HT-29 (cell line): ENCODE data around the gene FAM162A. TPM values are rescaled to one million over a fixed set of nuclear protein-coding genes. Genes with fewer than 3 reads are reported as not detected.

Experiments used
- DNase-seq: peaks from one replicate; pipeline ENCODE4 v3.0.0-alpha.2; 2015; ENCODE audit warnings: low spot score
- total RNA-seq: library from RNA; depleted of rRNA; stranded (reverse); fragments of >200 nt; shearing (Covaris generic); gene quantifications from 2 replicates; pipeline ENCODE4 v1.2.3, GENCODE V29; 2014; rRNA removed

Gene FAM162A
- total RNA-seq, result 40.5 and 43.3 TPM in 2 replicates

- peak; percentile 99 for DNase-seq
Observed at GRCh38 chr3:122383771-122384697, at the start of gene FAM162A. Gene FAM162A (plus strand): TSS chr3:122384182. CDS start chr3:122384266, 84 bp downstream.

DNA sequence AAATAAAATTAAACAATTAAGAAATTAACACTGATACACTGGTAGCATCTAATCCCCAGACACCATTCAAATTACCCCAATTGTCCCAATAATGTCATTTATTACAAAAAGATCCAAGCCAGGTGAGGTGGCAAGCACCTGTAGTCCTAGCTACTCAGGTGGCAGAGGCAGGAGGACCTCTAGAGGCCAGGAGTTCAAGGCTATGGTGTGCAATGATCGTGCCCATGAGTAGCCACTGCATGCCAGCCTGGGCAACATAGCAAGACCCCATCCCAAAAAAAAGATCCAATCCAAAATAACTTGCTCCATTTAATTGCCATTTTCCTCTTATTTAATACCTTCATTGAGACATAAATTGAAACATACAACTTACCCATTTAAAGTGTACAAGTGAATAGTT is 41.2 kb upstream of the FAM162A start:
- DNase-seq, result no peak

DNA sequence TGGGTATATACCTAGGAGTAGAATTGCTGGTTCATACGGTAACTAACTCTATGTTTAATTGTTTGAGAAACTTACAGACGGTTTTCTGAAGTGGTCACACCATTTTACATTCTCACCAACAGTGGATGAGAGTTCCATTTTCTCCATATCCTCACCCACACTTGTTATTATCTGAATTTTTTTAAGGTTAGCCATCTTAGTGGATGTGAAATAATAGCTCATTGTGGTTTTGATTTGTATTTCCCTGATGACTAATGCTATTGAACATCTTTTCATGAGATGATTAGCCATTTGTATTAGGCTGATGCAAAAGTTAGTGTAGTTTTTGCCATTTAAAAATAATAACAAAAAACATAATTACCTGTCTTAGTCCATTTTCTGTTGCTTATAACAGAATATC is 40.3 kb upstream of the FAM162A start:
- no peak for DNase-seq

DNA sequence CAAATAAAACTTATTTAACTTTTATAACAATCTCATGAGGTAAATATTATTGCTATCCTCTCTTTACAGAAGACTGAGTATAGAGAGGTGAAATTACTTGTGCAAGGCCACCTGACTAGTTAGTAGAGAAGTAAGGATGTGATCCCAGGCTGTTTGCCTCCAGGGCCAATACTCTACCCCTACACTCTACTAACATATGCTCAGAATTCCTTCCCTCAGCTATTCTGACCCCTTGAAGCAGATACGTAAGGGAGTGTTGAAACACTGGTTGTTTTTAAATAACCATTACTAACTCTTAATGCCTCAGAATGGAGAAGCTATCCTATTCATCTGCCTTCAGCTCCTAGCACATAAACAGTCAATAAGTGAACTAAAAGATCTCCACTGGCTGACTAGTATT is 34.8 kb upstream of the FAM162A start:
- no peak for DNase-seq

GRCh38 chr3:122350814-122351418 is 33.1 kb upstream of the FAM162A start:
- no peak for DNase-seq

GRCh38 chr3:122351612-122352011 is 32.4 kb upstream of the FAM162A start:
- no peak for DNase-seq

- DNase-seq, result no peak
Observed at GRCh38 chr3:122353215-122353614, 30.8 kb upstream of the FAM162A start.

GRCh38 chr3:122353893-122354401 is 30.0 kb upstream of the FAM162A start:
- no peak for DNase-seq

DNA sequence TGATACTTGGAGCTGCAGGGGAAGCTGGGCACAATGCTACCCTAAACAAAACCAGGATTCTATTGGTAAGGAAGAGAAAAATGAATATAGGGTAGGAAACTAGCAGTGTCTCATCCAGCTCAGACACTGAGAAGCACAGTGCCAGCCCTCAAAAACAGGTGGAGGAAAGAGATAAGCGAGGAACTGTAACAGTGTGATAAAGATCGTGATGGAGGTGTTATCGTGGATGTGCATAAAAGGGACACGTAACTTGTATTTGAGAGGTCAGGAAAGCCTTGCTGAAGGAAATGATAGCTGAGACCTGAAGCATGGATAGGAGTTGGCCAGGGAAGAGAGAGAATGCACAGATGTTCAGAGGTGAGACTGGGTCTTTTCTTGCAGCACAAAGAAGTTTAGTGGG is 28.4 kb upstream of the FAM162A start:
- no peak for DNase-seq

- peak; percentile 84 for DNase-seq
Observed at GRCh38 chr3:122356402-122356801, 27.6 kb upstream of the FAM162A start.

DNA sequence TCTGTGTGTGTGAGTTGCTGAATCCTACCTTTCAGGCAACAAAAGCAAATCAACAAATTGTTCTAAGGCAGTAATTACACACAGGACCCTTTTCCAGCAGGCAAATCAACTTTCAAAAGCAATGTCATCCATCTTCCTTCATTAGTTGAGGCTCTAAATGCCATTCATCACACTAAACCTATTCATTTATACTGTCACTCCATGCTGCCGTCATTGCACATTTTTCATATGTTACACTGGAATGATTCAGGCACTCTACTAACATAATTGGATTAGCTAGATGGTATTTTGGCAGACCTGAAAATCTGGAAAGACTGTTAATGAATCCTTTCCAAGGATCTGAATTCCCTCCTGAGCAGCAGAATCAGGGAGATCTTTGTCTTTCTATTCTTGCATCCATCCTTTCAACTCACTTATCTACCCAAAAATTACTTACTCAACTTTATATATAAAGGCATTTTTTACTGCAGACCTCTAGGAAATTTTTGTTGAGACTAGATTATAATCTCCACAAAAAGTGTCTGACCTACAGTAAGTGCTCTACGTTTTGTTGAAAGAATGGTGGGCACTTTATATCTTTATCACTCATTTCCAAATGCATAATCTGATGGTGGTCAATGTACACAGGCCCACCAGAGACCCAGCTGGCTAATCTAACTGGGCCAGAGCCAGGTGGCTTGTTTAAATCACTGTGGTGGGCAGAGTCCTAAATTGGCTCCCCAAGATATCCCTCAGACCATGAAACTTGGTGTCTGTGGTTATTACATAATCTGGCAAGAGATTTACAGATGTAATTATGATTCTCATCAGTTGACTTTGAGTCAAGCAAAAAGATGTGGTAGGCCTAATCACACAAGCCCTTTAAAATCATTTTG is 25.9 kb upstream of the FAM162A start:
- DNase-seq, result no peak

GRCh38 chr3:122358703-122359032 is 25.3 kb upstream of the FAM162A start:
- DNase-seq, result no peak

DNA sequence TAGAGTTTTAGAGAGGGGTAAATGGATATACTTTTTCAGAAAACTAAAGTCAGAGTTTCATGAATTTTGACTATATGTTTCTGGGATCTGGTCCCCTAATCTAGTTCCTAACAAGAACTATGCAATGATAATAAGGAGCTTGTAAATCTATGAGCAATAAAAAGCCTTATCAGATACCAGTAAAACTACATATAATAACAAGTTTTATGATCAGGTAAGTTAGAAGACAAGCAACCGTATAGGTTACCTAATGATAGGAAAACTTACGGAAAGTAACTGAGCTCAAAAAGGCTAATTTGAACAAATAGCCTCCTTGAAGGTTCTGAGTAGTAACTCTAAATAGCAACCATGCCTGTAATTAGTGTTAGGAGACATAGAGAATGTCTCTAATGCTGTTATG is 22.0 kb upstream of the FAM162A start:
- no peak for DNase-seq

GRCh38 chr3:122364490-122364889 is 19.5 kb upstream of the FAM162A start:
- DNase-seq, result no peak

DNA sequence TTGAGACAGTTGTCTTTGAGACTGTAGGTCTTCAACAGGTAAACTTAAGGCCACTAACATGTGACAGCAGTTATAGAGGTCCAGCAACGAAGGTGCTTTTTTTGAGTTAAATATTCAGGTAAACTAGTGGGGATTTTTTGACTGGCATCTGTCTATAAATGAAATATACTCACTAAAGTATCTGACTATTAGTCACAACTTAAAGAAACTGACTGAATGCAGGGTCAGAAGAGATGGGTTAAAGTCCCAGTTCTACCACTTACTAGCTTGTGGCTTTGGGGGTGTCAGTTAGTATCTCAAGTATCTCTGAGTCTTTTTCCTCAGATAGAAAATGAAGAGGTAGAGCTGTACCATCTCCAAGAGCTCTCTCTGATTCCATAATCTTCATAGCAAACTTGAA is 18.9 kb upstream of the FAM162A start:
- peak; percentile 12 for DNase-seq

DNA sequence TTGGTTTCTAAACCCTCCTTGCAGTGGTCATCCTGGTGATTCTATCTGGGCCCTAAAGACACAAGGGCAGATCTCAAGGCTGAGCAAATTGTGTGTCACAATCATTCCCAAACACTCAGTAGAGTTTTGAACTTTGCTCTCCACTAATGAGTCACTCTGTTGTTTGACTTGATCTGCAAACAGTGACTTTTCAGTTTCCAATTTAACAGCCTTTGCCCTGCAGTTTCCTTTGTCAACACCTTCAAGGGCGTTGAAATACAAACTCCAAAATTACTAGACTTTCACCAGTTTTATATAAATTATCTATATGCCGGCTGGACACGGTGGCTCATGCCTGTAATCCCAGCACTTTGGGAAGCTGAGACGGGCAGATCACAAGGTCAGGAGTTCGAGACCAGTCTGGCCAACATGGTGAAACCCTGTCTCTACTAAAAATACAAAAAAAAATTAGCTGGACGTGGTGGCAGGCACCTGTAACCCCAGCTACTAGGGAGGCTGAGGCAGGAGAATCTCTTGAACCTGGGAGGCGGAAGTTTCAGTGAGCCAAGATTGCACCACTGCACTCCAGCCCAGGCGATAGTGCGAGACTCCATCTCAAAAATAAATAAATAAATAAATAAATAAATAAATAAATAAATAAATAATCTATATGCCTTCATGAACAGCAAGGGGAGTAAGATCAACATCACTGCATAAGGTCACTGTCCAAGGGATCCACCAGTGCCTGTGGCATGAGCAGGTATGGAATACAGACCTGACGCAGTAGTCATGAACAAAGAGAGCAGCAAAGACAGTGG is 18.2 kb upstream of the FAM162A start:
- peak; percentile 92 for DNase-seq

- DNase-seq, result peak; percentile 38
Observed at GRCh38 chr3:122366379-122366749, 17.6 kb upstream of the FAM162A start.

- no peak for DNase-seq
Observed at GRCh38 chr3:122374034-122374433, 9.9 kb upstream of the FAM162A start.

- DNase-seq, result no peak
Observed at GRCh38 chr3:122377975-122378374, 6.0 kb upstream of the FAM162A start.

- peak; percentile 97 for DNase-seq
Observed at GRCh38 chr3:122382888-122383666, 905 bp upstream of the FAM162A start, which contains the start of gene MIX23. Gene MIX23 (minus strand): TSS chr3:122383231. CDS start chr3:122383224, 7 bp downstream.
